Measurements from ENCODE around the gene AFDN.

Gene AFDN

DNA sequence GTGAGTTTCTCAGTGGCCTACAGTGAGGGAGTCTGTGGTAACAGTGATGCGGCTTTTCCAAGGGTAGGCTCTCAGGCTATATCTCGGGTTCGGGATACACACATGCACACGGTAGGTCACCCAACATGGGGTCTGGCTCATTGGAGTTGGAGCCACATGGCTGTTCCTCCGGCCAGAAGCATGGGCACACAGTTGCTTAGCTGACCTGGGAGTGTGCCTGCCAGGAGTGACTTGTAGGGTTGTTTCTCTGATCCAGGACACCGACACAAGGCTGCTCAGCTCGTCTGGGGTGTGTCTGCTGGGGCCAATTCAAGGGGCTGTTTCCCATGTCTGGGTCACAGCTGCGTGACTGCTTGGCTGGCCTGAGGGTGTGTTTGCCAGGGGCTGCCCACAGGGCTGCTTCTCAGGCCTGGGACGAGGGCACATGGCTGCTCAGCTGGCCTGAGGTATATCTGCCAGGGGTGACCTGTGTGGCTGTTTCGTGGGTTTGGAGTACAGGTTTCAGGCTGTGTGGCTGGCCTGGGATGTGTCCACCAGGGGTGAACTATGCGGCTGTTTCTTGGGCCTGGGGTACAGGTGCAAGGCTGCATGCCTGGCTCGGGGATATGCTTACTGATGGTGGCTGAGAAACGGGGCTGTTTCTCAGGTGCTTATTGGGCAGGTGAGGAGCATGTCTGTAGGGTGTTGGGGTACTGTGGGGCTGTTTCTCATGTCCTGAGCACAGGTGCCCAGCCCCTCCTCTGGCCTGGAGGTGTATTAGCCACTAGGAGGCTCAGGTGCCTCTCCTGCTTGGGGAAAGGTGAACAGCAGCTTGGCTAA lies 185.9 kb downstream of the AFDN start:
- no peak for DNase-seq

- DNase-seq = no peak
These were observed 186.7 kb downstream of the AFDN start for GRCh38 chr6:168013250-168013915.

- no peak for DNase-seq
These were observed 187.7 kb downstream of the AFDN start for GRCh38 chr6:168014428-168014827.

- no peak for DNase-seq
These were observed 188.3 kb downstream of the AFDN start for GRCh38 chr6:168015009-168015408.

DNA sequence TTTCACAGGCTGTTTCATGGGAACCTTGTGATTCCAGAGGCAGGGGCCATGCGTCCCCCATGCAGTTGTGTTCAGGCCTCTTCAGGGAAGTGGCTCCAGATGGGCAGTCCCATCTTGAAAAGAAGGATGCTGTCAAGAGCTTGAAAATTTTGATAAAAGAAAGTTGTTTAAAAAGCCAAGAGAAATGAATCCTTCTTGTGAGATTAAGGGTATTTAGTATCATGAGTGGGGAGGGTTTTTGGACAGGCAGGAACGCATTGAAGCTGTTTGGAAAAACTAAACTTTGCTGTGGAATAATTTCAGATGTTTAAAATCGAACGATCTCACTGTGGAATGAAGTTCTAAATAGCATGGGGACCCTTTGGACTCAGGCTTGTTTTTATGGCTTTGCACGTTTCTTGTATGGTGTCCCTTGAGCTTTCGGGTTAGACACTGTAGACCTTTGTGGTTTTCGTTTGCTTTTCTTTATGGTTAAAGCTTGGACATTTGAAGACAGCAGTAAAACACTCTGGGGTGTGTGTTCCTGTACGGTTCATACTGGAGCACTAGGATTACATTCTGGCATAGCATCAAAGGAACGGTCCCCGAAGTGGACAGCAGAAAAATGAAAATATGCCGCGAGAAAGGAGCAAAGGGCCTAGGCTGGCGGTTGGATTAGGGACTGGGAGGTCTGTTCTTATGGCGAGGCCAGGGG lies 188.9 kb downstream of the AFDN start:
- no peak for DNase-seq

DNA sequence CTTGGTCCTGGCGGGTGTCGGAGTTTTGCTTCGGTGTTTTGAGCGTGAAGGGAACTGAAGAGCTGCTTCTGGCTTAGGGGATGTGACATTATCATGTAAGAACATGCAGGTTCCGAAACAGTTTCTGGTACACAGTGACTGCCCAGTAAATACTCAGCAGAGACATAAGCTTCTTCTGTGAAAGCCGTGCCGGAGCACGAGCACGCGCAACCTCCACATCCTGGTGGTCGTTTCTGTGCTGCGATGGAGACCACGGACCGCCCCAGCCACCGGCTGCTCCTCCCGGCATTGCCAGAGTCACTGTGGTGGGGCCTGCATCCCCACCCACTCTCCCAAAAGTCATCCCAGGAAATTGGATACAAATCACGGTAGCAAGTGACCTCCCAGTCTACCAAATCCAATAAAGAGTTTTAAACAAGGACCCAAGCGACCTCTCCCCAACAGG lies 189.5 kb downstream of the AFDN start:
- no peak for DNase-seq

GRCh38 chr6:168016721-168017525 lies 190.2 kb downstream of the AFDN start:
- no peak for DNase-seq

- no peak for DNase-seq
These were observed 190.9 kb downstream of the AFDN start for GRCh38 chr6:168017629-168018028.

DNA sequence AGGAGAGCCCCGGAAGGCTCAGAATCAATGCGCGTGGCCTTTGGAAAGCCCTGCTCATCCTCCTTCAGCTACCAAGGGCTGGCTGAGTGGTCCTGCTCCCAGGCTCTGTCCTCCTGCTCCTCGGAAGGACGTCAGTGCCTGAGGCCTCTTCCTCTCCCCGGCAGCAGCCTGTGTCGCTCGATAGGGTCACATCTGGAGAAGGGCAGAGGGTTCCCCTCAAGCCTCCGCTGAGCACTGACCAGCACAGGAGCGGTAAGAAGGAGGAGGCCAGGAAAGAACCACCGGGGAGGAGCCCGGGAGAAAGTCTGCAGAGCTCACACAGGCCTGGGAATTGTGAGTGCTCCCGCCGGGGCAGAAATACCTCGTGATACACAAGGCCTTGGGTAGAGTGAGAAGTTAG lies 192.0 kb downstream of the AFDN start:
- DNase-seq = no peak

DNA sequence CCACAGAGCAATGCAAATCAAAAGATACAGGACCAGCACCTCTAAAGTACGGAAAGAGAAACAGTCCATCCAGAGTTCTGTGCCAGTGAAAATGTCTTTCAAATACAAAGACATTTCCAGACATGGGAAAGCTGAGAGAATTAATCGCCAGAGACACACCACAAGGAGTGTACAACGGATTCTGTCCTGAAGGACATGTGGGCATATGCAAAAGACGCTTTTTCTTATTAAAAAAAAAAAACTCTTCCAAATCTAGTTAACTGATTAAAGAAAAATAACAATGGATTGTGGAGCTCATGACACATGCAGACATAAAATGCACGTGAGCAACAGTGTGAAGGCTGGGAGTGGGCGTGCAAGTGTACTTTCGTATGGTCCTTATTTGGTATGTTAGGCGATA lies 193.5 kb downstream of the AFDN start:
- DNase-seq = no peak

DNA sequence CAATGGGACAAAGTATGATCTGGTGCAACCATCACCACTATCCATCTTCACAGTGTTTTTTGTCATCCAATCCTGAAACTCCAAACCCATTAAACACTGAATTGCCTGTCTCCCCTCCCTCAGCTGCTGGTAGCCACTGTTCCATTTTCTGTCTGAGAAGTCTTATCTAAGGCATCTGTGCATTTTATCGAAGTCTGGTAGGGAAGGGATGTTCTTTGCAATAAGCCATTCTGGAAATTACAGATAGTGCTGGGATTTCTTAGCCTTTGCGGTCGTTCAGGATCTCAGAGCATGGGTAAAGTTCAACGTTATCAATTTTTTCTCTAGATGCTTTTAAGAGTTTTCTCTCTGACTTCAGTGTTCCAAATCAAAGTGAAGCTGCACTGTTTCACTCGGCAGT lies 194.9 kb downstream of the AFDN start:
- no peak for DNase-seq
